Left lung (tissue), 10 donors: ENCODE results near the gene GGT6. TPM values are rescaled to one million over a fixed set of nuclear protein-coding genes. Genes with fewer than 3 reads are reported as not detected.
"Not testable (repeated sequence)": the region's sequence is repeated elsewhere in the genome, so short reads cannot be mapped to it uniquely, and the experiment has no call there.

Source experiments
- ATAC-seq: fragments of 200-7000 bp; cut with Tn5 transposase; one replicate; pipeline ENCODE4 v1.9.1; 2020; ENCODE audit warnings: moderate library complexity
- DNase-seq, 4 donors: peaks; one replicate each; pipeline ENCODE4 v3.0.0-alpha.2; 2013 to 2020
- H3K27ac ChIP-seq, 2 donors: fragments of 200-600 bp; sonication (generic) in 1 of 2; one replicate each; pipeline versions ENCODE4 v1.5.0 to v1.8.0; 2020 to 2021
- H3K27me3 ChIP-seq, 2 donors: fragments of 200-600 bp; sonication (generic) in 1 of 2; one replicate each; pipeline versions ENCODE4 v1.5.0 to v1.8.0; 2020 to 2021
- H3K36me3 ChIP-seq, 2 donors: fragments of 200-600 bp; sonication (generic) in 1 of 2; one replicate each; pipeline versions ENCODE4 v1.5.0 to v1.8.0; 2020 to 2021
- H3K4me1 ChIP-seq, 2 donors: fragments of 200-600 bp; one replicate each; pipeline ENCODE4 v1.8.0; 2021
- H3K4me3 ChIP-seq, 2 donors: fragments of 200-600 bp; sonication (generic) in 1 of 2; one replicate each; pipeline versions ENCODE4 v1.5.0 to v1.8.0; 2020 to 2021; ENCODE audit warnings: mild to moderate bottlenecking in 1 of 2
- H3K9me3 ChIP-seq, 2 donors: fragments of 200-600 bp; sonication (generic) in 1 of 2; one replicate each; pipeline versions ENCODE4 v1.5.0 to v1.8.0; 2020 to 2021
- intact Hi-C, 2 donors: fragments of 100-400 bp; cut with DNase I; formaldehyde crosslinking; loops; one replicate each; pipeline versions ENCODE4 v1.11.2 to v1.14.2; 2022
- polyA plus RNA-seq, 6 donors: library from polyadenylated mRNA; unstranded; fragments of 120-200 nt; gene quantifications; one replicate each; pipeline ENCODE4 v1.2.1, GENCODE V29; 2013; ENCODE audit not compliant: insufficient read length in 6 of 6
- total RNA-seq, 2 donors: library from RNA; stranded (reverse); fragmentation: NEBNext Ultra II Directional; extraction: Animal tissue kit (Norgen Biotek cat#: 25700); gene quantifications; one replicate each; pipeline ENCODE4 v1.2.1, GENCODE V29; 2021
- TF ChIP-seq, protein P1 (sequence below), 2 donors: fragments of 200-600 bp; sonication (generic) in 1 of 2; IDR thresholded peaks; one replicate each; pipeline versions ENCODE4 v1.5.0 to v1.8.0; 2021; ENCODE audit warnings: antibody characterized with exemption in 2 of 2
- donor health status: DM: no; HTN: yes; CAD: no.
- donor health status: DM: no; HTN: no; CAD: no.

Gene GGT6
- total and polyA plus RNA-seq, 8 donors: 1.8 to 17.4 (median 6.4) TPM

GRCh38 chr17:4596636-4597380, 36.4 kb upstream of the GGT6 start:
- Histone ChIP-seq H3K9me3 (no peaks in the 10 kb centered on the region), H3K4me3 (no peak overlapping the region), H3K27ac (no peak overlapping the region), H3K27me3 (peaks cover 0 to 15% of the 10 kb centered on the region in 2 donors), H3K36me3 (no peaks in the 10 kb centered on the region), H3K4me1 (peaks cover 6 to 7% of the 10 kb centered on the region in 2 donors)
- TF ChIP-seq, protein P1, sequence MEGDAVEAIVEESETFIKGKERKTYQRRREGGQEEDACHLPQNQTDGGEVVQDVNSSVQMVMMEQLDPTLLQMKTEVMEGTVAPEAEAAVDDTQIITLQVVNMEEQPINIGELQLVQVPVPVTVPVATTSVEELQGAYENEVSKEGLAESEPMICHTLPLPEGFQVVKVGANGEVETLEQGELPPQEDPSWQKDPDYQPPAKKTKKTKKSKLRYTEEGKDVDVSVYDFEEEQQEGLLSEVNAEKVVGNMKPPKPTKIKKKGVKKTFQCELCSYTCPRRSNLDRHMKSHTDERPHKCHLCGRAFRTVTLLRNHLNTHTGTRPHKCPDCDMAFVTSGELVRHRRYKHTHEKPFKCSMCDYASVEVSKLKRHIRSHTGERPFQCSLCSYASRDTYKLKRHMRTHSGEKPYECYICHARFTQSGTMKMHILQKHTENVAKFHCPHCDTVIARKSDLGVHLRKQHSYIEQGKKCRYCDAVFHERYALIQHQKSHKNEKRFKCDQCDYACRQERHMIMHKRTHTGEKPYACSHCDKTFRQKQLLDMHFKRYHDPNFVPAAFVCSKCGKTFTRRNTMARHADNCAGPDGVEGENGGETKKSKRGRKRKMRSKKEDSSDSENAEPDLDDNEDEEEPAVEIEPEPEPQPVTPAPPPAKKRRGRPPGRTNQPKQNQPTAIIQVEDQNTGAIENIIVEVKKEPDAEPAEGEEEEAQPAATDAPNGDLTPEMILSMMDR (IDR thresholded peaks at IDR 0.05): no peak
- DNase-seq (no peak), ATAC-seq (no peak)
- intact Hi-C loops: no loop called here

- H3K27ac ChIP-seq, H3K4me3 ChIP-seq, H3K9me3 ChIP-seq, intact Hi-C loops, H3K4me1 ChIP-seq, ATAC-seq, H3K36me3 ChIP-seq: not testable (repeated sequence)
- H3K27me3 ChIP-seq: peaks cover 0 to 18% of the 10 kb centered on the region in 2 donors
- peak in 1 of 4 donors; percentile 76 for DNase-seq
Observed at GRCh38 chr17:4595685-4596342, 35.4 kb upstream of the GGT6 start.

DNA sequence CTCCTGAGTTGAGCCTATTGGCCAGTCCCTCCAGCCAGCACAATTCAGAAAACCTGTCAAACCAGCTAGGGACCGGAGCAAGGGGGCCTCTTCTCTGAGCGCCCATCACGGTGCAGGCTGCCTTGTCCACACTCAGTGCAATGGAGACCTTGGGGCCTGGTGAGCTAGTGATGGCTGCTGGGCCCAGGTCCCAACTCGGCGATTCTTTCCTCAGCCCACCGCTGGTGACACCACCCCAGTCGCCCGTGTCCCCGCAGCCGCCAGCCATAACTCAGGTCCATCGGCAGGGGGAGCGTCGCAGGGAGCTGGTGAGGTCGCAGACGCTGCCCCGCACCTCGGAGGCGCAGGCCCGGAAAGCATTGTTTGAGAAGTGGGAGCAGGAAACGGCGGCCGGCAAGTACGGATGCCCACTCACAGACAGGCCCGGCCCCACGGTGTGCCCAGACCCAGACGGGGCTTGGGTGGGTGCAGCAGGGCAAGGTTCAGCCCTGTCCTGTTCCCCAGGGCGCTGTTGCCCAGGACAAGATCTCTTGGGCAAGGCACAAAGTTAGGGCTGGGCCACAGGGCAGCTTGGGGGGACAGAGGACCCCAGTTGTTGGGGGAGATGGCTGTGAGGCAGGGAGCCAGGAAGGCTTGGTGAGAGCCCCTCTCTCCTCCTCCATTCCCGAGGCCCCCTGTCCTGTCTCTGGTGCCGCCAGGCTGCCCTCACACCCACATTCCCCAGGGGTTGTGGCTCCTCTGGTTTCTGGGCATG, 34.7 kb upstream of the GGT6 start:
- no peak overlapping the region for H3K27ac ChIP-seq
- intact Hi-C loops: no loop called here
- DNase-seq: peak in 2 of 4 donors; percentile 70 to 85

DNA sequence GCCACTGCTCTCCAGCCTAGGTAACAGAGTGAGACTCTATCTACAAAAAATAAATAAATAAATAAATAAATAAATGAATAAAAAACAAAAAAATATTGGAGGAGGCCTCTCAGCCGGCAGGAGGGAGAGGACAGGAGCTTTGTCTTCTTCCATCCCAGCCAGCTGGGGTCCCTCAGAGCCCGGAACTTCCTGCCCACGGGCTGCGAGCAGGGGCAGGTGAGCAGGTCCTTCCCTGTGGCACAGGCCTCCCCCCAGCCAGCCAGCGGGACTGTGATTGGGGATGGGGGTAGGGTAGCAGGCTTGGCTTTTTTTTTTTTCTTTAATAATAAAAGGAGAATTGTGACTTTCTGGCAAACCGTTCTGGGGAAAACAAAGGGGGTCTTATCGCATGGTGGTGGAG, 34.0 kb upstream of the GGT6 start:
- H3K27me3 ChIP-seq: peaks cover 0 to 17% of the 10 kb centered on the region in 2 donors
- H3K9me3 ChIP-seq: no peaks in the 10 kb centered on the region
- H3K27ac ChIP-seq: no peak overlapping the region
- H3K36me3 ChIP-seq: no peaks in the 10 kb centered on the region
- ATAC-seq (no peak), DNase-seq (no peak)
- TF ChIP-seq, protein P1 (IDR thresholded peaks at IDR 0.05): no peak
- intact Hi-C loops: no loop called here
- H3K4me3 ChIP-seq: no peak overlapping the region
- peaks cover 6 to 7% of the 10 kb centered on the region in 2 donors for H3K4me1 ChIP-seq

More for the DNA sequence above, 34.7 kb upstream of the GGT6 start:
- Histone ChIP-seq H3K36me3 (no peaks in the 10 kb centered on the region), H3K4me1 (peaks cover 6 to 7% of the 10 kb centered on the region in 2 donors), H3K27me3 (peaks cover 0 to 18% of the 10 kb centered on the region in 2 donors), H3K9me3 (no peaks in the 10 kb centered on the region), H3K4me3 (no peak overlapping the region)
- ATAC-seq: peak; percentile 67
- TF ChIP-seq, protein P1 (IDR thresholded peaks at IDR 0.05): peak; percentile 26 to 44

GRCh38 chr17:4593021-4593421, 32.6 kb upstream of the GGT6 start:
- H3K27ac ChIP-seq: no peak overlapping the region
- H3K4me1 ChIP-seq: peaks cover 6 to 7% of the 10 kb centered on the region in 2 donors
- DNase-seq (peak in 1 of 4 donors; percentile 71), ATAC-seq (no peak)
- H3K36me3 ChIP-seq: no peaks in the 10 kb centered on the region
- H3K27me3 ChIP-seq: peaks cover 0 to 23% of the 10 kb centered on the region in 2 donors
- TF ChIP-seq, protein P1 (IDR thresholded peaks at IDR 0.05): no peak
- H3K4me3 ChIP-seq: no peak overlapping the region
- no peaks in the 10 kb centered on the region for H3K9me3 ChIP-seq
- intact Hi-C loops: no loop called here
